GM18517 (cell line): ENCODE measurements around the gene FRYL.
"Not testable (repeated sequence)": the region's sequence is repeated elsewhere in the genome, so short reads cannot be mapped to it uniquely, and the experiment has no call there.

Experiments used
- ATAC-seq: cut with Tn5 transposase; IDR thresholded peaks from one replicate; pipeline ENCODE4 v1.9.1; 2021; ENCODE audit warnings: mild to moderate bottlenecking, moderate library complexity; ENCODE audit not compliant: unreplicated experiment

Gene FRYL

GRCh38 chr4:48786549-48786948 is 6.5 kb upstream of the FRYL start:
- ATAC-seq, result no peak

GRCh38 chr4:48785302-48785701 is 5.2 kb upstream of the FRYL start:
- ATAC-seq, result no peak

- ATAC-seq, result no peak
Measured at GRCh38 chr4:48781968-48782367, 1.9 kb upstream of the FRYL start.

GRCh38 chr4:48780865-48781214 is 761 bp upstream of the FRYL start:
- no peak for ATAC-seq

GRCh38 chr4:48779095-48779997 is 733 bp downstream of the FRYL start:
- peak; percentile 35 for ATAC-seq

- ATAC-seq, result no peak
Measured at GRCh38 chr4:48778431-48779094, 1.5 kb downstream of the FRYL start.

- no peak for ATAC-seq
Measured at GRCh38 chr4:48777739-48778138, 2.3 kb downstream of the FRYL start.

GRCh38 chr4:48774760-48775710 is 5.0 kb downstream of the FRYL start:
- ATAC-seq, result no peak

- no peak for ATAC-seq
Measured at GRCh38 chr4:48772556-48772955, 7.5 kb downstream of the FRYL start.

GRCh38 chr4:48767055-48767929 is 12.8 kb downstream of the FRYL start:
- no peak for ATAC-seq

GRCh38 chr4:48766131-48766792 is 13.8 kb downstream of the FRYL start:
- ATAC-seq, result peak; percentile 54

- no peak for ATAC-seq
Measured at GRCh38 chr4:48762408-48762807, 17.7 kb downstream of the FRYL start.

- ATAC-seq, result no peak
Measured at GRCh38 chr4:48761286-48761685, 18.8 kb downstream of the FRYL start.

- ATAC-seq, result not testable (repeated sequence)
Measured at GRCh38 chr4:48758703-48759102, 21.4 kb downstream of the FRYL start.

- ATAC-seq, result no peak
Measured at GRCh38 chr4:48756689-48757220, 23.3 kb downstream of the FRYL start.

- ATAC-seq, result no peak
Measured at GRCh38 chr4:48755281-48755680, 24.8 kb downstream of the FRYL start.

- no peak for ATAC-seq
Measured at GRCh38 chr4:48753159-48753558, 26.9 kb downstream of the FRYL start.

GRCh38 chr4:48752726-48753125 is 27.4 kb downstream of the FRYL start:
- ATAC-seq, result no peak

- ATAC-seq, result no peak
Measured at GRCh38 chr4:48752246-48752645, 27.8 kb downstream of the FRYL start.
